Activated naive CD8-positive, alpha-beta T cell treated with anti-CD3 and anti-CD28 coated beads, Interleukin-2, amount 10 ng/mL, durations not matched to agents 7 days and 5 days (primary cell): ENCODE results near the gene MAN1C1. TPM values are rescaled to one million over a fixed set of nuclear protein-coding genes. Genes with fewer than 3 reads are reported as not detected.
"Not testable (repeated sequence)": the region's sequence is repeated elsewhere in the genome, so short reads cannot be mapped to it uniquely, and the experiment has no call there.

Experiments
- ATAC-seq: fragments of 150-1000 bp; cut with Tn5 transposase; one replicate; pipeline ENCODE4 v1.10.0; 2021; ENCODE audit warnings: low read depth, moderate library complexity
- POLR2A ChIA-PET: fragments of 350-600 bp; sonication (Branson Sonifier 250); formaldehyde crosslinking; loops from one replicate; lab custom pipeline; 2021; ENCODE audit warnings: antibody characterized with exemption; lab: Charles Lee
- DNase-seq: peaks from one replicate; pipeline ENCODE4 v3.0.0; 2021
- H3K27ac Mint-ChIP-seq: one replicate; pipeline ENCODE4 v1.8.0; 2022; ENCODE audit warnings: mild to moderate bottlenecking, mixed read lengths
- H3K27me3 Mint-ChIP-seq: one replicate; pipeline ENCODE4 v1.8.0; 2022; ENCODE audit warnings: mild to moderate bottlenecking, moderate library complexity, mixed read lengths
- H3K36me3 Mint-ChIP-seq: one replicate; pipeline ENCODE4 v1.8.0; 2021; ENCODE audit warnings: mild to moderate bottlenecking, mixed read lengths
- H3K4me1 Mint-ChIP-seq: one replicate; pipeline ENCODE4 v1.8.0; 2021; ENCODE audit warnings: mixed read lengths
- H3K4me3 Mint-ChIP-seq: one replicate; pipeline ENCODE4 v1.8.0; 2022; ENCODE audit warnings: mild to moderate bottlenecking, moderate library complexity, mixed read lengths
- H3K9me3 Mint-ChIP-seq: one replicate; pipeline ENCODE4 v1.8.0; 2021; ENCODE audit warnings: mixed read lengths
- total RNA-seq, 2 experiments: library from RNA; stranded (reverse); gene quantifications; one replicate each; pipeline ENCODE4 v1.2.3, GENCODE V29; 2021

MAN1C1 gene
- total RNA-seq, 2 experiments from 2014 or later: 20.5 to 20.9 TPM

GRCh38 chr1:25729045-25729444, 112.5 kb downstream of the MAN1C1 start:
- Mint-ChIP-seq H3K27ac (no peak overlapping the region), H3K9me3 (no peaks in the 10 kb centered on the region), H3K27me3 (peaks cover 42% of the 10 kb centered on the region), H3K4me1 (peaks cover 30% of the 10 kb centered on the region), H3K36me3 (peaks cover 4% of the 10 kb centered on the region), H3K4me3 (no peak overlapping the region)
- DNase-seq: no peak
- no peak for ATAC-seq
- POLR2A ChIA-PET: interaction anchor here (0.6 kb wide), 1 partner anchor 654 kb away, joined by 3 read pairs; no protein-coding TSS in a partner anchor

GRCh38 chr1:25729790-25730644, 113.4 kb downstream of the MAN1C1 start:
- peaks cover 32% of the 10 kb centered on the region for H3K4me1 Mint-ChIP-seq
- H3K4me3 Mint-ChIP-seq: peak overlapping the region; percentile 42
- POLR2A ChIA-PET: interaction anchor here (1.1 kb wide), 1 partner anchor 54 kb away, joined by 4 read pairs; no protein-coding TSS in a partner anchor
- peaks cover 4% of the 10 kb centered on the region for H3K36me3 Mint-ChIP-seq
- no peaks in the 10 kb centered on the region for H3K9me3 Mint-ChIP-seq
- H3K27me3 Mint-ChIP-seq: peaks cover 47% of the 10 kb centered on the region
- H3K27ac Mint-ChIP-seq: no peak overlapping the region
- DNase-seq (no peak), ATAC-seq (no peak)

GRCh38 chr1:25731148-25731547, 114.6 kb downstream of the MAN1C1 start:
- POLR2A ChIA-PET: interaction anchor here (0.6 to 1.1 kb wide), 2 partner anchors 31 to 55 kb away, joined by 3 to 4 read pairs; no protein-coding TSS in a partner anchor
- H3K36me3 Mint-ChIP-seq: peaks cover 5% of the 10 kb centered on the region
- peaks cover 32% of the 10 kb centered on the region for H3K4me1 Mint-ChIP-seq
- H3K4me3 Mint-ChIP-seq: peak overlapping the region; percentile 42
- DNase-seq (no peak), ATAC-seq (no peak)
- H3K27ac Mint-ChIP-seq: no peak overlapping the region
- H3K27me3 Mint-ChIP-seq: peaks cover 46% of the 10 kb centered on the region
- H3K9me3 Mint-ChIP-seq: no peaks in the 10 kb centered on the region

GRCh38 chr1:25731626-25732370, 115.2 kb downstream of the MAN1C1 start:
- H3K27me3 Mint-ChIP-seq: peaks cover 46% of the 10 kb centered on the region
- peaks cover 32% of the 10 kb centered on the region for H3K4me1 Mint-ChIP-seq
- no peak for ATAC-seq
- peaks cover 5% of the 10 kb centered on the region for H3K36me3 Mint-ChIP-seq
- no peak overlapping the region for H3K27ac Mint-ChIP-seq
- H3K4me3 Mint-ChIP-seq: no peak overlapping the region
- DNase-seq: no peak
- POLR2A ChIA-PET: interaction anchor here (0.6 kb wide), 1 partner anchor 30 kb away, joined by 3 read pairs; no protein-coding TSS in a partner anchor
- no peaks in the 10 kb centered on the region for H3K9me3 Mint-ChIP-seq

- ATAC-seq: no peak
- H3K9me3 Mint-ChIP-seq: no peaks in the 10 kb centered on the region
- peaks cover 27% of the 10 kb centered on the region for H3K4me1 Mint-ChIP-seq
- H3K27me3 Mint-ChIP-seq: peaks cover 45% of the 10 kb centered on the region
- no peak for DNase-seq
- peaks cover 3% of the 10 kb centered on the region for H3K36me3 Mint-ChIP-seq
- no peak overlapping the region for H3K27ac Mint-ChIP-seq
- no peak overlapping the region for H3K4me3 Mint-ChIP-seq
- POLR2A ChIA-PET: interaction anchor here (1.2 kb wide), 1 partner anchor 41 kb away, joined by 4 read pairs; no protein-coding TSS in a partner anchor
These were observed 116.2 kb downstream of the MAN1C1 start for GRCh38 chr1:25732821-25733220.

- Mint-ChIP-seq H3K27ac (no peak overlapping the region), H3K27me3 (peaks cover 45% of the 10 kb centered on the region), H3K4me1 (peaks cover 27% of the 10 kb centered on the region), H3K4me3 (no peak overlapping the region), H3K9me3 (no peaks in the 10 kb centered on the region), H3K36me3 (peaks cover 3% of the 10 kb centered on the region)
- no peak for DNase-seq
- POLR2A ChIA-PET: interaction anchor here (1.2 kb wide), 1 partner anchor 41 kb away, joined by 4 read pairs; no protein-coding TSS in a partner anchor
- no peak for ATAC-seq
These were observed 116.7 kb downstream of the MAN1C1 start for GRCh38 chr1:25733271-25733670.

GRCh38 chr1:25734991-25735390, 118.4 kb downstream of the MAN1C1 start:
- DNase-seq, H3K36me3 Mint-ChIP-seq: not testable (repeated sequence)
- peaks cover 27% of the 10 kb centered on the region for H3K4me1 Mint-ChIP-seq

GRCh38 chr1:25735956-25736529, 119.5 kb downstream of the MAN1C1 start:
- Mint-ChIP-seq H3K27ac (no peak overlapping the region), H3K27me3 (peaks cover 33% of the 10 kb centered on the region), H3K36me3 (peaks cover 8% of the 10 kb centered on the region), H3K4me3 (no peak overlapping the region), H3K9me3 (no peaks in the 10 kb centered on the region), H3K4me1 (peaks cover 17% of the 10 kb centered on the region)
- ATAC-seq: no peak
- POLR2A ChIA-PET: no interaction called here
- DNase-seq: no peak

More at GRCh38 chr1:25734991-25735390, 118.4 kb downstream of the MAN1C1 start:
- peaks cover 34% of the 10 kb centered on the region for H3K27me3 Mint-ChIP-seq
- POLR2A ChIA-PET, H3K4me3 Mint-ChIP-seq, ATAC-seq, H3K9me3 Mint-ChIP-seq, H3K27ac Mint-ChIP-seq: not testable (repeated sequence)

- Mint-ChIP-seq H3K4me3 (no peak overlapping the region), H3K36me3 (peaks cover 12% of the 10 kb centered on the region), H3K4me1 (peaks cover 9% of the 10 kb centered on the region), H3K9me3 (no peaks in the 10 kb centered on the region), H3K27me3 (peaks cover 33% of the 10 kb centered on the region), H3K27ac (no peak overlapping the region)
- POLR2A ChIA-PET: no interaction called here
- peak; percentile 19 for DNase-seq
- ATAC-seq: no peak
These were observed 120.5 kb downstream of the MAN1C1 start for GRCh38 chr1:25737130-25737529.

- DNase-seq: no peak
- POLR2A ChIA-PET: no interaction called here
- Mint-ChIP-seq H3K27ac (no peak overlapping the region), H3K27me3 (peaks cover 26% of the 10 kb centered on the region), H3K4me1 (peaks cover 7% of the 10 kb centered on the region), H3K36me3 (peaks cover 12% of the 10 kb centered on the region), H3K4me3 (no peak overlapping the region), H3K9me3 (no peaks in the 10 kb centered on the region)
- ATAC-seq: no peak
These were observed 121.9 kb downstream of the MAN1C1 start for GRCh38 chr1:25738499-25738898.

GRCh38 chr1:25739341-25739740, 122.8 kb downstream of the MAN1C1 start:
- Mint-ChIP-seq H3K36me3 (peaks cover 12% of the 10 kb centered on the region), H3K9me3 (no peaks in the 10 kb centered on the region), H3K27ac (no peak overlapping the region), H3K4me1 (peaks cover 7% of the 10 kb centered on the region), H3K27me3 (peaks cover 25% of the 10 kb centered on the region), H3K4me3 (no peak overlapping the region)
- DNase-seq (no peak), ATAC-seq (no peak)
- POLR2A ChIA-PET: no interaction called here

- POLR2A ChIA-PET: no interaction called here
These were observed 123.5 kb downstream of the MAN1C1 start for GRCh38 chr1:25740071-25740470.

GRCh38 chr1:25742316-25742715, 125.7 kb downstream of the MAN1C1 start:
- DNase-seq (no peak), ATAC-seq (no peak)
- Mint-ChIP-seq H3K27me3 (peaks cover 12% of the 10 kb centered on the region), H3K9me3 (no peaks in the 10 kb centered on the region), H3K4me1 (peaks cover 5% of the 10 kb centered on the region), H3K36me3 (peaks cover 9% of the 10 kb centered on the region), H3K4me3 (no peak overlapping the region), H3K27ac (no peak overlapping the region)
- POLR2A ChIA-PET: no interaction called here

More at GRCh38 chr1:25740071-25740470, 123.5 kb downstream of the MAN1C1 start:
- peaks cover 5% of the 10 kb centered on the region for H3K4me1 Mint-ChIP-seq
- H3K9me3 Mint-ChIP-seq: no peaks in the 10 kb centered on the region
- ATAC-seq (no peak), DNase-seq (no peak)
- peaks cover 12% of the 10 kb centered on the region for H3K36me3 Mint-ChIP-seq
- peaks cover 19% of the 10 kb centered on the region for H3K27me3 Mint-ChIP-seq
- no peak overlapping the region for H3K4me3 Mint-ChIP-seq
- H3K27ac Mint-ChIP-seq: no peak overlapping the region
